A549 treated with AZD9567 at 1 μM for 4 hours (cell line): ENCODE results near the gene CIAO1. TPM values are rescaled to one million over a fixed set of nuclear protein-coding genes. Genes with fewer than 3 reads are reported as not detected.

Source experiments
- total RNA-seq: library from RNA; stranded (reverse); fragments of 200-300 nt; extraction: Qiagen RNA extraction; gene quantifications from 5 replicates; pipeline ENCODE4 v1.2.3, GENCODE V29; 2022; ENCODE audit not compliant: insufficient read depth

Gene CIAO1
- 71.9 to 91.3 TPM (median 85.8 TPM) in 5 replicates for total RNA-seq

GRCh38 chr2:96265840-96266679, at the start of gene CIAO1, which contains the start of gene TMEM127:
CIAO1 (plus strand) TSS chr2:96266225; CDS start chr2:96266351, 126 bp downstream.
TMEM127 (minus strand) TSS chr2:96265997; CDS start chr2:96265381, 616 bp downstream.

DNA sequence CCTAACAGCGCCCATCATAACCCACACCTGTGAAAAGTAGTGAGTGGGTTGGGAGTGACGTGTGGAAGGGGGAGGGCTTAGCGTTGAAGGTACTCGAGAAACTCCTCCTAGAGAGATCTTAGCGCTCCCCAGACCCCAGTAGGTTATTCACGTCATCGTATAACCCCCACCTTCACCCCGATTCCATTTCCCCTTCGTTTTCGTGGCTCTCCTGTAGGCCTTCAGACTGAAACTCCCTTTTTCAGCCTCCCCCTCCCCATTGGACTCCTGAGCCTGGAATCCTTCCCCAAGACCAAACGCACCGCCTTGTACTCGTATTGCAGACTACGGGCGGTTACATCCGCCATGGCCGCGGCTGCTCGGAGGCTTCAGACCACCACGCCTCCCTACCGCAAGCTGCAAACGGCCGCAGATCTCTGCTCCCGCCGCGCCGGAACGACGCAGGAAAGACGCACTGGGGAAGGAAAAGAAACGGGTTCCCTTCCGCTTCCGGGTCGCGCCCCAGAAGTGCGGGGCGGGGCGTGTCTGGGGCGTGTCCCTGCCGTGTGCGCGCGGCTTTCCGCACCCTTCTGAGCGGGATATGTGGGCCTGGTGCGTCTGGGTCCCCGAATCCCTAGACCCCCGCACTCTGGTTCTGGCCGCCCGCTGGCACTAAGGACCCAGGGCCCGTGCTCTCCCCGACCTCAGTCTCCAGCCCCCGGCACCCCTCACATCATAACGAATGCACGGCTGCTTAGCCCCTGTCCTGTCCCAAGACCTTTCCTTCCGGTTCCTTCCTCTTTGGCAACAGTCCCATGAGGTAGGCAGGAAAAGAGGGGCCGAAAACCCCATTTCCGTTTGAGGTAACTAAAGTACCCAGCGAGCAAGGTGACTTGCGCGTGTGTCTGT, 39.3 kb downstream of the CIAO1 start, which contains the start of gene SNRNP200:
TSS of gene SNRNP200 (minus strand) at position 456 of the 888 bp plus-strand sequence. CDS start at position 347, 109 bp downstream.

Other genes with a start within 250 kb of the CIAO1 start
- not detected in 5 replicates for gene GPAT2, start 231.3 kb upstream of the CIAO1 start, total RNA-seq
- 0.06 to 0.11 TPM (median 0.07 TPM) in 4 of 5 replicates, not detected in the other for gene ADRA2B, start 149.7 kb upstream of the CIAO1 start, total RNA-seq
- gene ASTL, start 127.7 kb upstream of the CIAO1 start, total RNA-seq, result not detected in 5 replicates
- gene DUSP2, start 120.8 kb upstream of the CIAO1 start, total RNA-seq, result 0.28 to 0.61 TPM (median 0.38 TPM) in 4 of 5 replicates, not detected in the other
- 92.8 to 113 TPM (median 96.8 TPM) in 5 replicates for gene STARD7, start 57.4 kb upstream of the CIAO1 start, total RNA-seq
- gene TMEM127, start 228 bp upstream of the CIAO1 start, total RNA-seq, result 42.8 to 45.2 TPM (median 43.3 TPM) in 5 replicates
- 109 to 143 TPM (median 116 TPM) in 5 replicates for gene SNRNP200, start 39.3 kb downstream of the CIAO1 start, total RNA-seq
- gene ITPRIPL1, start 59.1 kb downstream of the CIAO1 start, total RNA-seq, result not detected in 5 replicates
- 42.4 to 63.4 TPM (median 46.7 TPM) in 5 replicates for gene NCAPH, start 69.5 kb downstream of the CIAO1 start, total RNA-seq
- 0.30 to 1.0 TPM (median 0.76 TPM) in 4 of 5 replicates, not detected in the other for gene NEURL3, start 239.1 kb downstream of the CIAO1 start, total RNA-seq